Endothelial cell of umbilical vein (primary cell): ENCODE results near the gene NAALAD2. TPM values are rescaled to one million over a fixed set of nuclear protein-coding genes. Genes with fewer than 3 reads are reported as not detected.
"Not testable (repeated sequence)": the region's sequence is repeated elsewhere in the genome, so short reads cannot be mapped to it uniquely, and the experiment has no call there.

Source experiments
- Bru-seq: library from RNA; stranded (reverse); fragments of 400-500 nt; gene quantifications from one replicate; lab custom pipeline; 2021; lab: Mats Ljungman, UMichigan
- BruChase-seq, 2 experiments: library from RNA; stranded (reverse); fragments of 400-500 nt; gene quantifications; one replicate each; lab custom pipeline; 2021; lab: Mats Ljungman, UMichigan
- BruUV-seq: library from RNA; stranded (reverse); fragments of 400-500 nt; replicated peaks from 2 replicates; lab custom pipeline; 2021; lab: Mats Ljungman, UMichigan
- CTCF ChIA-PET: fragments of 300-600, 350-600 bp; sonication (Branson Sonifier 250); formaldehyde crosslinking; loops from one replicate; lab custom pipeline; 2021; ENCODE audit warnings: antibody characterized with exemption, inconsistent platforms; lab: Charles Lee
- POLR2A ChIA-PET: fragments of 300-600, 350-600 bp; sonication (Branson Sonifier 250); formaldehyde crosslinking; loops from one replicate; lab custom pipeline; 2021; ENCODE audit warnings: antibody characterized with exemption, inconsistent platforms; lab: Charles Lee
- DNase-seq: peaks from one replicate; pipeline ENCODE4 v3.0.0-alpha.2; 2011; ENCODE audit warnings: low read depth, low spot score
- FAIRE-seq: peaks from 2 replicates; lab custom pipeline; 2011; peaks lifted over from hg19 to GRCh38; lab: Jason Lieb, UNC
- H2AFZ ChIP-seq: 2 replicates; pipeline ENCODE4 v1.6.0; 2012; ENCODE audit warnings: low read depth, low read length, control low read depth, inconsistent platforms
- H3K27ac ChIP-seq: 2 replicates; pipeline ENCODE4 v1.5.1; 2011; ENCODE audit warnings: low read depth, mild to moderate bottlenecking, control low read depth, low read length, moderate library complexity; ENCODE audit not compliant: insufficient read depth
- H3K27me3 ChIP-seq, 2 experiments: 2 replicates each; pipeline versions ENCODE4 v1.6.0 to v1.6.1; 2011; ENCODE audit warnings: low read length in 2 of 2, mixed read lengths in 1 of 2; ENCODE audit not compliant: control insufficient read depth in 2 of 2, insufficient read depth in 2 of 2
- H3K36me3 ChIP-seq, 2 experiments: 2 replicates in 1 of 2; 3 replicates in 1 of 2; pipeline ENCODE4 v1.5.1; 2011; ENCODE audit warnings: low read length in 2 of 2, mild to moderate bottlenecking in 1 of 2, moderate library complexity in 1 of 2; ENCODE audit not compliant: control insufficient read depth in 2 of 2, insufficient read depth in 2 of 2; ENCODE audit errors: extremely low read depth in 1 of 2
- H3K4me1 ChIP-seq: 3 replicates; pipeline ENCODE4 v1.5.1; 2011; ENCODE audit warnings: mild to moderate bottlenecking, low read length; ENCODE audit not compliant: control insufficient read depth, insufficient read depth; ENCODE audit errors: extremely low read depth
- H3K4me2 ChIP-seq: 2 replicates; pipeline ENCODE4 v1.6.1; 2011; ENCODE audit warnings: low read length, control low read depth, mixed read lengths; ENCODE audit not compliant: insufficient read depth
- H3K4me3 ChIP-seq, 3 experiments: fragments of 200-600 bp in 1 of 3; sonication (generic), shearing (Covaris generic) in 1 of 3; replicated peaks in 1 of 3; 2 replicates each; pipeline ENCODE4 v1.5.1; 2011 to 2016; ENCODE audit warnings: control low read depth in 3 of 3, low read length in 3 of 3, mild to moderate bottlenecking in 2 of 3, inconsistent platforms in 1 of 3, low read depth in 1 of 3, moderate library complexity in 1 of 3; ENCODE audit not compliant: insufficient read depth in 1 of 3
- H3K79me2 ChIP-seq: 2 replicates; pipeline ENCODE4 v1.6.0; 2012; ENCODE audit warnings: low read length, inconsistent platforms; ENCODE audit not compliant: control insufficient read depth, insufficient read depth
- H3K9ac ChIP-seq: replicated peaks from 2 replicates; pipeline ENCODE3; 2011; ENCODE audit warnings: low read length, control low read depth; ENCODE audit not compliant: insufficient read depth; ENCODE audit errors: extremely low read depth
- H3K9me1 ChIP-seq: replicated peaks from 3 replicates; pipeline ENCODE4 v1.6.0; 2011; ENCODE audit warnings: mild to moderate bottlenecking, low read length; ENCODE audit not compliant: control insufficient read depth, insufficient read depth; ENCODE audit errors: extremely low read depth
- H3K9me3 ChIP-seq: replicated peaks from 2 replicates; pipeline ENCODE4 v1.5.1; 2012; ENCODE audit warnings: low read length, inconsistent platforms; ENCODE audit not compliant: control insufficient read depth, insufficient read depth
- H4K20me1 ChIP-seq: replicated peaks from 2 replicates; pipeline ENCODE3; 2011; ENCODE audit warnings: mild to moderate bottlenecking, low read length; ENCODE audit not compliant: control insufficient read depth, insufficient read depth; ENCODE audit errors: extremely low read depth
- GATA2 ChIP-seq: IDR thresholded peaks from 2 replicates; pipeline ENCODE4 v1.7.0; 2011; ENCODE audit warnings: low read depth, mild to moderate bottlenecking, moderate library complexity, mixed read lengths, low read length; ENCODE audit not compliant: insufficient read length, insufficient read depth
- POLR2AphosphoS5 ChIP-seq: IDR thresholded peaks from 2 replicates; pipeline ENCODE4 v1.6.1; 2012; ENCODE audit warnings: low read depth, mild to moderate bottlenecking, control low read depth, low read length, moderate library complexity; ENCODE audit not compliant: insufficient read depth
- dilution Hi-C: fragments of 300-500 bp; cut with MboI; formaldehyde crosslinking; loops from one replicate; pipeline ENCODE4 v1.15.0; 2019; ENCODE audit warnings: low sequenced_read_pairs; ENCODE audit not compliant: extremely low pct_ligation_motif_present
- intact Hi-C: fragments of 100-400 bp; cut with micrococcal nuclease; formaldehyde crosslinking; loops from one replicate; pipeline ENCODE4 v1.10.0; 2022
- long read RNA-seq: library from polyadenylated mRNA; stranded (forward); transcript quantifications from one replicate; pipeline ENCODE4 v2.0.0, GENCODE V29; 2021
- polyA minus RNA-seq, 3 experiments: library from RNA; depleted of rRNA, polyadenylated mRNA; stranded (reverse); fragments of >200 nt; gene quantifications; 1 replicate in 1 of 3; 2 replicates in 2 of 3; pipeline ENCODE4 v1.2.3, GENCODE V29; 2011
- polyA plus RNA-seq, 4 experiments: library from polyadenylated mRNA; depleted of rRNA in 3 of 4; stranded (reverse) in 3 of 4; unstranded in 1 of 4; fragments of >200 nt; gene quantifications; 2 replicates each; pipeline versions ENCODE4 v1.2.1 to v1.2.3, GENCODE V29; 2011 to 2012; ENCODE audit warnings: missing spikeins in 1 of 4
- total RNA-seq: library from RNA; stranded (reverse); gene quantifications from 2 replicates; pipeline ENCODE4 v1.2.3, GENCODE V29; 2021

The NAALAD2 gene
- total RNA-seq: 1.1 and 1.8 TPM in 2 replicates
- 0.56 and 0.66 TPM in 2 replicates for polyA plus RNA-seq
- 0.74 and 0.86 TPM in 2 replicates for polyA plus RNA-seq (2011; cell fraction: cytosol; rRNA removed)
- polyA plus RNA-seq (2011; cell fraction: nucleus; rRNA removed): 5.4 and 5.6 TPM in 2 replicates
- polyA plus RNA-seq (2012): 0.34 and 0.80 TPM in 2 replicates
- 1.9 and 2.4 TPM in 2 replicates for polyA minus RNA-seq
- polyA minus RNA-seq (2011; cell fraction: cytosol; rRNA and poly(A)+ RNA removed): not detected
- polyA minus RNA-seq (2011; cell fraction: nucleus; rRNA and poly(A)+ RNA removed): 5.3 and 7.7 TPM in 2 replicates
- Bru-seq, nascent RNA: percentile 28 among the genes with signal in this experiment
- BruChase-seq, experiment 1, labeled RNA remaining after a 6-hour chase: percentile 22 among the genes with signal in this experiment
- percentile 31 among the genes with signal in this experiment for BruChase-seq, experiment 2, labeled RNA remaining after a 2-hour chase
- long read RNA-seq, partial matches to known transcripts: 0 of 1 reads
- long read RNA-seq, other reads (novel, unspliced or antisense): 0 of 1 reads

- Histone ChIP-seq H3K4me2 (peak within 1 kb of the TSS; percentile 99), H2AFZ (peak within 1 kb of the TSS; percentile 91), H3K27me3 (no peaks in the 10 kb centered on the region), H3K36me3 (no peaks in the 10 kb centered on the region), H3K79me2 (no peaks in the 10 kb centered on the region), H3K4me1 (peaks cover 3% of the 10 kb centered on the region), H3K27ac (no peak within 1 kb of the TSS), H3K4me3 (peak within 1 kb of the TSS; percentile 50 to 84 (median 77)), H3K9ac (peak within 1 kb of the TSS; percentile 33), H4K20me1 (no peaks in the 10 kb centered on the region), H3K9me3 (no peaks in the 10 kb centered on the region), H3K9me1 (no peaks in the 10 kb centered on the region)
- FAIRE-seq (peak; percentile 62), DNase-seq (peak; percentile 52)
- TF ChIP-seq POLR2AphosphoS5 (no peak), GATA2 (peak; percentile 38)
- POLR2A ChIA-PET: interaction anchor here (1.2 kb wide), 1 partner anchor 63 kb away, joined by 3 read pairs; no protein-coding TSS in a partner anchor
- BruUV-seq: no TSS peak
- dilution Hi-C loops (no loop called here), intact Hi-C loops (no loop called here)
- CTCF ChIA-PET: interaction anchor here (1.0 to 1.7 kb wide), 5 partner anchors 9 to 71 kb away, joined by 3 to 5 read pairs (median 3); no protein-coding TSS in a partner anchor
These were observed at the start of gene NAALAD2 for GRCh38 chr11:90134478-90135003. Gene NAALAD2 (plus strand): TSS chr11:90134663. CDS start chr11:90134759, 96 bp downstream.

DNA sequence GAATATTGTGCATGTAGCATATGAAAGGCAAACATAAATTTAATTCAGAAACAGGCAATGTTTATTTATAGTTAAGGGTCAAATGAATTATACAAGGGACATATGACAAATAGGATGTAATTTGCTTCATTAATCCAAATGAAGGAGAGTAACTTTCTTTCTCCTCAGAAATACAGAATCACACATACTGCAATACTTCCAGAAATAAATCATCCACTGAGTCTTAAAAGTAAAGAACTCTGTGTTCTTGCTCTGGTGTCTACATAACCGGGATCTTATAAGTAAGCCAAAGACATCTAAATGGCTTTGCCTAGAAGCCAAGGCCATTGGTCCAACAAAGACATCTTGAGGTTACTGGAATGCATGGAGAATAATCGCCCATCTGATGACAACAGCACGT, 48.8 kb upstream of the NAALAD2 start, which contains the start of gene UBTFL1:
Gene UBTFL1 (plus strand): TSS at position 301 of the 400 bp plus-strand sequence. CDS start 0 bp downstream, at position 301.
- H3K27me3 ChIP-seq, FAIRE-seq, H4K20me1 ChIP-seq, H3K4me1 ChIP-seq, dilution Hi-C loops, BruUV-seq, CTCF ChIA-PET, H3K9me3 ChIP-seq, intact Hi-C loops, H3K9ac ChIP-seq, H3K4me2 ChIP-seq, H3K4me3 ChIP-seq, POLR2A ChIA-PET, H2AFZ ChIP-seq, H3K79me2 ChIP-seq, H3K36me3 ChIP-seq, H3K27ac ChIP-seq, DNase-seq, H3K9me1 ChIP-seq: not testable (repeated sequence)

- H3K4me2 ChIP-seq, POLR2A ChIA-PET, H4K20me1 ChIP-seq, H3K4me3 ChIP-seq, H3K9me1 ChIP-seq, H3K79me2 ChIP-seq, dilution Hi-C loops, FAIRE-seq, CTCF ChIA-PET, H3K4me1 ChIP-seq, H3K27me3 ChIP-seq, H3K27ac ChIP-seq, H3K9ac ChIP-seq, H3K36me3 ChIP-seq, H2AFZ ChIP-seq, DNase-seq, H3K9me3 ChIP-seq, BruUV-seq, intact Hi-C loops: not testable (repeated sequence)
These were observed 45.7 kb upstream of the NAALAD2 start for GRCh38 chr11:90088731-90089130.
